GM03348 (cell line): ENCODE measurements around the gene AP5M1.
"Not testable (repeated sequence)": the region's sequence is repeated elsewhere in the genome, so short reads cannot be mapped to it uniquely, and the experiment has no call there.

Experiments
- DNase-seq: peaks from one replicate; pipeline ENCODE4 v3.0.0; 2012; ENCODE audit warnings: low spot score

Gene AP5M1

DNA sequence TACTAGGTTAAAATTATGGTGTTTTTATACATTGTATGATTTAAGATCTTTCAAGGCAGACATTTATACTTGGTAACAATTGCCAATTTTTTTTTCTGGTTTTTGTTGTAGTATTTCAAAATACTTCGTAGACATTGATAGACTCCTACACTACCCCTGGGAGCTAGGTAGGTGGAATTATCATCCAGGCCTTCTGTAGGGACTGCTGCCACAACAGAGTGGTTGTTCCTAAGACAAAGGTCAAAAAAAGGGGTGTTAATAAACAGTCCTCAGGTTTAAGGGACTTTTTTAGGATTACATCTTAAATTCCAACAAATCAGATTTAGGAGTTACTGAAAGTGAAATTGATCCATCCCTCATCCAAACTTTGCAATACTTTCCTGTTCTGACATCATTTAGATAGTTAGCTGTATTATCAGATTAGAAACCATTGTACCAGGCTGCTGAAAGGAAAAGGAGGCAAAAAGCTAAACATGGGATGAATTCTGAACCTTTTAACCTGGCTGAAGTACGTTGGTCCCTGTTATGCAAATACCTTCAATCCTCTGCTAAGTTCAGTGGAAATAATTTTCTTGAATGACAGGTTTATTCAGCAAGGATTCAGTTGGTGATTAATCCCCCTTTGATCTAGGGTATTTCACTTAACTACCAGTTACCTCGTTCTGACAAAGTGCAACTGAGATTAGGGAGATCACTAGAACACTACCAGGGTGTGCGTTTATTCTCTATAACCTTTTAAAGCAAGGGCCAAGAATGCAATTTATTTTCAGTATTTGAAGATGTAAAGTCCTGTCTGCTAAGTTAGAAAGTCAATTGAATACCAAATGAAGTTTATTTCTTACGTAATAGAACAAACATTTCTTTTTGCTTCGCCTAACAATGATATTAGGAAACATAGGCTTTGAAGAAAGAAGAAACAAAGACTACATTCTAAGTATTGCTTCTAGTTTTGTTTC is 23.2 kb downstream of the AP5M1 start:
- DNase-seq, result no peak

GRCh38 chr14:57293866-57294837 is 25.4 kb downstream of the AP5M1 start:
- DNase-seq, result peak; percentile 11

DNA sequence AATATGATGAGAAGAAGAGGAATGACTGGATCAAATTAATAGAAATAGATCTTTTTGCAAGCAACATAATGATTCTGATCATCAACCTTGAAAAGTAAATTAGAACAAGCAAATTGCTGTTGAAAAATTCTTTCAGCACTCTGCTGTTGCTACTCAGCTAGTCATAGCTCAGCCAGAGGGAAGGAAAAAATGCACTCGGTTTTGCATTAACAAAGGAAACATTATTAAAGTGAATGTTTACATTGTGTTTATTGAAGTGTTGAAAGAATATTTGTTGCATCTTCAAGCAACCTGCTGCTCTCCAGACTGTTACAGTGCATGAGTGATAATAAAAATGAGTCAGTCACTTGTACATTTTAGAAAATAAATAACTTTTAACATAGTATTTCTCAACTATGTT is 26.5 kb downstream of the AP5M1 start:
- DNase-seq, result no peak

DNA sequence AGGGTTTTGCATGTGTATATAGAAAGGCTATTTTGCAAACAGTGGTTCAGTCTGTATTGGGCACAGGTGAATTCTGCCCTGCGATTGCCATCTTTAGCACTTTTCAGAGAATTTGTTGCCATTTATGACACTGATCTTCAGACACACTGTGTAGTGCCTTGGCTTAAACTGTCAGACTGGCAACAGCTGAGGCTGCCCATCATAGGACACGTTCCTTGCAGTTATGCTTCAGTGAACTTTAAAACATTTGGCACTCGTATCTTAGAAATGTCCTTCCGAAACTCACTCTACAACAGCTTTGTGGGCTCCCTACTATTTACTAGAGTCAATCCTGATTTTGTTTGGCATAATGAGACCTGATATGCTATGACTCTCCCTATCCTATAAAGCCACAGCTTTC is 29.1 kb downstream of the AP5M1 start:
- no peak for DNase-seq

- DNase-seq, result no peak
These were observed 30.7 kb downstream of the AP5M1 start for GRCh38 chr14:57299511-57299910.

GRCh38 chr14:57302883-57303282 is 34.1 kb downstream of the AP5M1 start:
- DNase-seq, result no peak

- no peak for DNase-seq
These were observed 45.8 kb downstream of the AP5M1 start for GRCh38 chr14:57314396-57315089.

GRCh38 chr14:57317248-57317833 is 48.6 kb downstream of the AP5M1 start:
- DNase-seq, result peak; percentile 78

- DNase-seq, result no peak
These were observed 50.9 kb downstream of the AP5M1 start for GRCh38 chr14:57319636-57320192.

DNA sequence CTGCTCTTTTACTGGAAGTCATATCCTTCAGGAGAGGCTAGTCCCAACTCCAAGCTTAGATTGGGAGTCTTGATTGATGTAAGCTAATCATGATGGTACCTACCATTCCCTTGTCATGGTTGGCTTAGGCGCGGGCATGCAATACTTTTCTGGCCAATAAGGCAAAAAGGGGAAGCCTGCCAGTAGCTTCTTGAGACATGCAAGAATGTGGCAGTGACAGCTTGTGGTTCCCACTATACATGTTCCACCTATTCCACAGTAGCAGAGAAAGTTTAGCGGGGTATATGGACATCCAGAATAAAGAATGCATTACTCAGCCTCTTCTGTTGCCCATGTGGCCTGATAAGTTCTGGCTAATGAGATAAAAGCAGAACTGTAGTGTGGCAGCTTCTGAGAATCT is 55.0 kb downstream of the AP5M1 start:
- DNase-seq, result no peak

DNA sequence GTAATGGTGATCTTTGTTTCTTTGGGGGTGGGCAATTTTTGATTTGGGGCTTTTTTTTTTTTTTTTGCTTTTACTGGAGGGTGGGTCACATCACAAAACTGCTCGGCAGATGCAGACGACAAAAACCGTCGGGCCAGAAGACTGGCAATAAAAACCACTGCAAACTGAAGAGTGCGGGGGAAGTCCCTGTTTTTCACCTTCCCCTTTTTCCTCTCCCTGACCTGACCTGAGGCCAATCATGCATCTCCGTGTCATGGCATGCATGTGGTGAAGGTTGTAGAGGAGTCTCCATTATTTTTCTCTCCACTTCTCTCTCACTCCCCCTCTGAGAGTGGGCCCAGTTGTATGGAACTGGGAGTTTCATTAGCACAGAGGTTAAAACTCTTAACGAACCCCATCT is 57.5 kb downstream of the AP5M1 start:
- DNase-seq, result no peak

DNA sequence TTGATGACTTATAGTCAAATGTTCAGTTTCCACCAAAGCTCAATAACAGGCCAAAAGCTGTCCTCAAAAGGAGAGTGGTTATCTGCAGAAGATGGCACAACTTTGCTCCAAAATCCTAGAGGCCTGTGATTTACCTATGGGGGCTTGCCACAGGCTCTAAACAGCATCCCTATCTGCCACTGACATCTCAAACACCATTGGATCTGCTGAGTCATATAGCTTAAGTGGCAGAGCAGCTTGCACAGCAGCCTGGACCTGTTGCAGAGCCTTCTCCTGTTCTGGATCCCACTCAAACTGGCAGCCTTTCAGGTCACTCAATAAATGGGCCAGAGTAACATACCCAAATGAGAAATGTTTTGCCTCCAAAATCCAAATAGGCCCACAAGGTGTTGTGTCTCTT is 61.1 kb downstream of the AP5M1 start:
- DNase-seq, result no peak

- not testable (repeated sequence) for DNase-seq
These were observed 63.7 kb downstream of the AP5M1 start for GRCh38 chr14:57332475-57332874.

GRCh38 chr14:57333726-57334125 is 65.0 kb downstream of the AP5M1 start:
- DNase-seq, result not testable (repeated sequence)

DNA sequence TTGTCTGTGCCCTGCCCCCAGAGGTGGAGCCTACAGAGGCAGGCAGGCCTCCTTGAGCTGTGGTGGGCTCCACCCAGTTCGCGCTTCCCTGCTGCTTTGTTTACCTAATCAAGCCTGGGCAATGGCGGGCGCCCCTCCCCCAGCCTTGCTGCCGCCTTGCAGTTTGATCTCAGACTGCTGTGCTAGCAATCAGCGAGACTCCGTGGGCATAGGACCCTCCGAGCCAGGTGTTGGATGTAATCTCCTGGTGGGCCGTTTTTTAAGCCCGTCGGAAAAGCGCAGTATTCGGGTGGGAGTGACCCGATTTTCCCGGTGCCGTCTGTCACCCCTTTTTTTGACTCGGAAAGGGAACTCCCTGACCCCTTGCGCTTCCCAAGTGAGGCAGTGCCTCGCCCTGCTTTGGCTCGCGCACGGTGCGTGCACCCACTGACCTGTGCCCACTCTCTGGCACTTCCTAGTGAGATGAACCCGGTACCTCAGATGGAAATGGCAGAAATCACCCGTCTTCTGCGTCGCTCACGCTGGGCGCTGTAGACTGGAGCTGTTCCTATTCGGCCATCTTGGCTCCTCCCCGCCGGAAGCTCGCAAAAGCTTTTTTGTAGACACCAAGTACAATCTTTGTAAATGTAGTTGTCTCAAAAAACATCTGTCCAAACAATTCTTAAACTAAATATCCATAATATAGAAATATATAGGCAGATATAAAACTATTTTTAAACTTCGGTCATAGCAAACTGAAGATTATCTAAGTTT is 75.0 kb downstream of the AP5M1 start:
- not testable (repeated sequence) for DNase-seq

DNA sequence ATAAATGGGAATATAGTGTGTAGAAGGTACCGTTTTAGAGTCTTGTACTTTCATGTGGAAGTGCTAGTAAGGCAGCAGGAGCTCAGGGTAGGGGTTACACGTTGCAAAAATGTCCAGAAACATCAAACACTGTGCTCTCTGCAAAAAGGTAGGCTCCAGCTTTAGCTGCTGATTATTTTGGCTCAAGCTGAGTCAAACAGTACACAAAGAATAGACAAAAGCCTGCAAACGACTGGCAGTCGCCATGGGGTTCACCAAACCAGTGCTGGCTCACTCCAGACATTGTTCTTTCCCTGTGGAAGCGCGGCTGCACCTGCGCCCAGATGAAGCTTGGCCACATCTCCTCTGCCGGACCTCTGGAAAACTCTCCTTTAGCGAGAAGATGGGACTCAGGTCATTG is 76.3 kb downstream of the AP5M1 start:
- no peak for DNase-seq

- DNase-seq, result no peak
These were observed 78.0 kb downstream of the AP5M1 start for GRCh38 chr14:57346741-57347140.
